Psoas muscle (tissue), 8 donors: ENCODE data around the gene MGARP. TPM values are rescaled to one million over a fixed set of nuclear protein-coding genes. Genes with fewer than 3 reads are reported as not detected.
A peak's percentile ranks its signal among the peaks of the same experiment; 100 is the strongest.
"Not testable (repeated sequence)": the region's sequence is repeated elsewhere in the genome, so short reads cannot be mapped to it uniquely, and the experiment has no call there.

ENCODE experiments used
- ATAC-seq, 4 donors: fragments of 200-7000 bp; cut with Tn5 transposase; one replicate each; pipeline ENCODE4 v1.9.1; 2020; ENCODE audit warnings: moderate library complexity in 3 of 4, mild to moderate bottlenecking in 2 of 4
- DNase-seq, 2 donors: peaks; one replicate each; pipeline ENCODE4 v3.0.0-alpha.2; 2020
- H3K27ac ChIP-seq: fragments of 200-600 bp; one replicate; pipeline ENCODE4 v1.8.0; 2022
- H3K27me3 ChIP-seq, 3 donors: fragments of 200-600 bp in 1 of 3; one replicate each; pipeline versions ENCODE4 v1.6.1 to v1.8.0; 2013 to 2022; ENCODE audit warnings: low read length in 2 of 3, mild to moderate bottlenecking in 2 of 3, moderate library complexity in 1 of 3; ENCODE audit not compliant: insufficient read depth in 3 of 3
- H3K36me3 ChIP-seq, 2 donors: fragments of 200-600 bp in 1 of 2; one replicate each; pipeline versions ENCODE4 v1.6.1 to v1.8.0; 2013 to 2022; ENCODE audit warnings: low read depth in 1 of 2, mild to moderate bottlenecking in 1 of 2, moderate library complexity in 1 of 2; ENCODE audit not compliant: insufficient read depth in 1 of 2
- H3K4me1 ChIP-seq: fragments of 200-600 bp; one replicate; pipeline ENCODE4 v1.8.0; 2022
- H3K4me3 ChIP-seq: fragments of 200-600 bp; one replicate; pipeline ENCODE4 v1.8.0; 2022; ENCODE audit warnings: mild to moderate bottlenecking
- H3K9me3 ChIP-seq: fragments of 200-600 bp; one replicate; pipeline ENCODE4 v1.8.0; 2022
- CTCF ChIP-seq: fragments of 200-600 bp; IDR thresholded peaks from one replicate; pipeline ENCODE4 v1.8.0; 2022; ENCODE audit warnings: antibody characterized with exemption
- WGBS, 3 donors: extraction: QIAGEN DNeasy Blood & Tissue Kit; methylation state at CpG; one replicate each; pipeline versions ENCODE4 v1.1.6 to v1.1.7; 2013; 5-methylcytosine and 5-hydroxymethylcytosine counted together
- intact Hi-C, 2 donors: fragments of 100-400 bp; cut with DNase I; formaldehyde crosslinking; loops; one replicate each; pipeline versions ENCODE4 v1.11.0 to v1.14.2; 2022
- polyA plus RNA-seq, 3 donors: library from polyadenylated mRNA; stranded (reverse); fragments of 200-250 nt; gene quantifications; one replicate each; pipeline ENCODE4 v1.2.3, GENCODE V29; 2013
- total RNA-seq, 4 donors: library from RNA; stranded (reverse); fragmentation: NEBNext Ultra II Directional in 2 of 4; extraction: Animal tissue kit (Norgen Biotek cat#: 25700) in 2 of 4; gene quantifications; one replicate each; pipeline versions ENCODE4 v1.2.1 to v1.2.4, GENCODE V29; 2021 to 2023
- donor health status: healthy with polysubstance abuse.
- donor health status: DM: no; HTN: no; CAD: no; lungs with moderate emphysema.
- donor health status: Bipolar disorder and iron deficiency.
- donor health status: healthy.
- donor health status: DM: yes; HTN: yes; CAD: no.
- donor health status: DM: no; HTN: no; CAD: no.
- donor health status: DM: no; HTN: no; CAD: no.
- donor health status: DM: yes; HTN: yes; CAD: no.

MGARP gene
- total and polyA plus RNA-seq, 7 donors: 0.13 to 2.1 (median 0.30) TPM; not detected in 1

- Histone ChIP-seq H3K9me3 (no peaks in the 10 kb centered on the region), H3K4me3 (no peak overlapping the region), H3K4me1 (peaks cover 19% of the 10 kb centered on the region), H3K27ac (no peak overlapping the region), H3K36me3 (no peaks in the 10 kb centered on the region), H3K27me3 (no peaks in the 10 kb centered on the region)
- no peak for TF ChIP-seq CTCF
- DNase-seq (no peak), ATAC-seq (no peak)
- 73 to 88% (median 83%) methylated on average over 4 of the region's 4 CpGs for whole genome bisulfite sequencing, 3 donors
- intact Hi-C loops: no loop called here
Measured at GRCh38 chr4:139314047-139314800, 34.2 kb upstream of the MGARP start.

- intact Hi-C loops, H3K4me3 ChIP-seq, H3K27me3 ChIP-seq, H3K36me3 ChIP-seq, DNase-seq, ATAC-seq, H3K9me3 ChIP-seq, H3K27ac ChIP-seq: not testable (repeated sequence)
- H3K4me1 ChIP-seq: peaks cover 19% of the 10 kb centered on the region
- WGBS, 3 donors: 87 to 96% (median 92%) methylated on average over 10 of the region's 10 CpGs
Measured at GRCh38 chr4:139313414-139313813, 33.4 kb upstream of the MGARP start.

GRCh38 chr4:139312552-139313332 lies 32.7 kb upstream of the MGARP start:
- Histone ChIP-seq H3K4me1 (peaks cover 19% of the 10 kb centered on the region), H3K36me3 (no peaks in the 10 kb centered on the region), H3K9me3 (no peaks in the 10 kb centered on the region), H3K4me3 (no peak overlapping the region), H3K27me3 (no peaks in the 10 kb centered on the region), H3K27ac (no peak overlapping the region)
- intact Hi-C loops: no loop called here
- whole genome bisulfite sequencing, 3 donors: 91 to 95% (median 93%) methylated on average over 3 of the region's 3 CpGs
- TF ChIP-seq CTCF: no peak
- DNase-seq: no peak
- no peak for ATAC-seq

- intact Hi-C loops: no loop called here
- WGBS, 3 donors: 78 to 82% (median 80%) methylated on average over 3 of the region's 3 CpGs
- Histone ChIP-seq H3K4me3 (no peak overlapping the region), H3K27ac (no peak overlapping the region), H3K27me3 (no peaks in the 10 kb centered on the region), H3K9me3 (no peaks in the 10 kb centered on the region), H3K36me3 (no peaks in the 10 kb centered on the region), H3K4me1 (peaks cover 25% of the 10 kb centered on the region)
- TF ChIP-seq CTCF: no peak
- DNase-seq (no peak), ATAC-seq (no peak)
Measured at GRCh38 chr4:139311909-139312308, 31.9 kb upstream of the MGARP start.

- no peak for TF ChIP-seq CTCF
- ATAC-seq (no peak), DNase-seq (no peak)
- Histone ChIP-seq H3K9me3 (no peaks in the 10 kb centered on the region), H3K27me3 (no peaks in the 10 kb centered on the region), H3K4me3 (no peak overlapping the region), H3K36me3 (no peaks in the 10 kb centered on the region), H3K27ac (peak overlapping the region; percentile 2), H3K4me1 (peaks cover 31% of the 10 kb centered on the region)
- 94 to 97% (median 94%) methylated on average over 2 of the region's 2 CpGs for WGBS, 3 donors
- intact Hi-C loops: loop anchor here in 1 of 2 donors (5.0 kb wide), 1 partner anchor 38 kb away; no protein-coding TSS in a partner anchor
Measured at GRCh38 chr4:139304920-139305319, 24.9 kb upstream of the MGARP start.
